ENCODE results near the gene XRCC3. TPM values are rescaled to one million over a fixed set of nuclear protein-coding genes. Genes with fewer than 3 reads are reported as not detected.

The XRCC3 gene
- total and polyA plus RNA-seq, 2 experiments from 2014 or later: 7.7 to 9.1 TPM

GRCh38 chr14:103735022-103735421, 19.8 kb upstream of the XRCC3 start:
- H3K4me3 ChIP-seq: no peak overlapping the region
- TF ChIP-seq EZH2 (IDR thresholded peaks at IDR 0.05; ENCODE audit: borderline replicate concordance) (no peak), EZH2phosphoT487 (IDR thresholded peaks at IDR 0.05; ENCODE audit: low read depth, severe bottlenecking, unreplicated experiment) (no peak)
- TF ChIP-seq, protein P1, sequence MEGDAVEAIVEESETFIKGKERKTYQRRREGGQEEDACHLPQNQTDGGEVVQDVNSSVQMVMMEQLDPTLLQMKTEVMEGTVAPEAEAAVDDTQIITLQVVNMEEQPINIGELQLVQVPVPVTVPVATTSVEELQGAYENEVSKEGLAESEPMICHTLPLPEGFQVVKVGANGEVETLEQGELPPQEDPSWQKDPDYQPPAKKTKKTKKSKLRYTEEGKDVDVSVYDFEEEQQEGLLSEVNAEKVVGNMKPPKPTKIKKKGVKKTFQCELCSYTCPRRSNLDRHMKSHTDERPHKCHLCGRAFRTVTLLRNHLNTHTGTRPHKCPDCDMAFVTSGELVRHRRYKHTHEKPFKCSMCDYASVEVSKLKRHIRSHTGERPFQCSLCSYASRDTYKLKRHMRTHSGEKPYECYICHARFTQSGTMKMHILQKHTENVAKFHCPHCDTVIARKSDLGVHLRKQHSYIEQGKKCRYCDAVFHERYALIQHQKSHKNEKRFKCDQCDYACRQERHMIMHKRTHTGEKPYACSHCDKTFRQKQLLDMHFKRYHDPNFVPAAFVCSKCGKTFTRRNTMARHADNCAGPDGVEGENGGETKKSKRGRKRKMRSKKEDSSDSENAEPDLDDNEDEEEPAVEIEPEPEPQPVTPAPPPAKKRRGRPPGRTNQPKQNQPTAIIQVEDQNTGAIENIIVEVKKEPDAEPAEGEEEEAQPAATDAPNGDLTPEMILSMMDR (IDR thresholded peaks at IDR 0.05; ENCODE audit: poor library complexity): no peak
- H3K27me3 ChIP-seq: no peaks in the 10 kb centered on the region
- no peak overlapping the region for H3K27ac ChIP-seq
- no peaks in the 10 kb centered on the region for H3K4me1 ChIP-seq (ENCODE audit: insufficient read depth)
- H3K9me3 ChIP-seq (ENCODE audit: low read depth): no peaks in the 10 kb centered on the region
- no peaks in the 10 kb centered on the region for H3K9me2 ChIP-seq (replicated peaks; ENCODE audit: insufficient read depth)
- H3K4me2 ChIP-seq: no peak overlapping the region
- H2AFZ ChIP-seq: no peak overlapping the region
- DNase-seq (ENCODE audit: low spot score): no peak
- H3K79me2 ChIP-seq: no peaks in the 10 kb centered on the region
- no peaks in the 10 kb centered on the region for H4K20me1 ChIP-seq (ENCODE audit: insufficient read depth, poor library complexity, severe bottlenecking)
- H3K36me3 ChIP-seq (replicated peaks; ENCODE audit: insufficient read depth, low read depth): no peaks in the 10 kb centered on the region
- WGBS (ENCODE audit: low lambda C conversion rate, missing lambda C conversion rate): 84% methylated on average over 12 of the region's 12 CpGs

GRCh38 chr14:103734081-103734888, 19.0 kb upstream of the XRCC3 start:
- no peak overlapping the region for H2AFZ ChIP-seq
- no peak overlapping the region for H3K4me2 ChIP-seq
- H3K9me2 ChIP-seq (replicated peaks; ENCODE audit: insufficient read depth): no peaks in the 10 kb centered on the region
- H4K20me1 ChIP-seq (ENCODE audit: insufficient read depth, poor library complexity, severe bottlenecking): no peaks in the 10 kb centered on the region
- H3K27me3 ChIP-seq: no peaks in the 10 kb centered on the region
- H3K9me3 ChIP-seq (ENCODE audit: low read depth): no peaks in the 10 kb centered on the region
- no peaks in the 10 kb centered on the region for H3K4me1 ChIP-seq (ENCODE audit: insufficient read depth)
- H3K27ac ChIP-seq: no peak overlapping the region
- no peak overlapping the region for H3K4me3 ChIP-seq
- no peak for DNase-seq (ENCODE audit: low spot score)
- H3K79me2 ChIP-seq: no peaks in the 10 kb centered on the region
- 93% methylated on average over 22 of the region's 23 CpGs for WGBS (ENCODE audit: low lambda C conversion rate, missing lambda C conversion rate)
- no peak for TF ChIP-seq EZH2phosphoT487 (IDR thresholded peaks at IDR 0.05; ENCODE audit: low read depth, severe bottlenecking, unreplicated experiment)
- no peak for TF ChIP-seq EZH2 (IDR thresholded peaks at IDR 0.05; ENCODE audit: borderline replicate concordance)
- TF ChIP-seq, protein P1 (IDR thresholded peaks at IDR 0.05; ENCODE audit: poor library complexity): no peak
- H3K36me3 ChIP-seq (replicated peaks; ENCODE audit: insufficient read depth, low read depth): no peaks in the 10 kb centered on the region

DNA sequence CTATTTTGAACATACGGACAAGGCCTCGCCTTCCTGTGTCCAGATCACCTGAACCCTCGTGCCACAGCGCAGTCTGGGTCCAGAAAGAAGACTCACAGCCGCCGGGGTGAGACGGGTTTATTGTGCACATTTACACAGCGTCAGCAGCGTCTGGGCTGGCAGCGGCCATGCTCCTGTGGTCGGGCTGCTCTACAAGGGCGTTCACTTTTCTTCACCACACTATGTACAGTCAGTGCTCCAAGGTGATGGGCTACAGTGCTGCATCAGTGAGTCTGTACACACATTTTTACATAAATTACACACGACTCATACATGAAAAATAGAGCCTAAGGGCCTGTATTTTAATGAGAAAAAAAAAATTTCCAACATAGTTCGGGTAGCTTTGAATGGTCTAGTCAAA, 18.4 kb upstream of the XRCC3 start:
- Histone ChIP-seq H4K20me1 (ENCODE audit: insufficient read depth, poor library complexity, severe bottlenecking) (no peaks in the 10 kb centered on the region), H3K27ac (peak overlapping the region; percentile 35), H3K4me2 (no peak overlapping the region), H3K36me3 (replicated peaks; ENCODE audit: insufficient read depth, low read depth) (no peaks in the 10 kb centered on the region), H3K9me2 (replicated peaks; ENCODE audit: insufficient read depth) (no peaks in the 10 kb centered on the region), H3K4me1 (ENCODE audit: insufficient read depth) (no peaks in the 10 kb centered on the region), H3K79me2 (no peaks in the 10 kb centered on the region), H3K4me3 (no peak overlapping the region), H3K9me3 (ENCODE audit: low read depth) (no peaks in the 10 kb centered on the region), H3K27me3 (no peaks in the 10 kb centered on the region), H2AFZ (no peak overlapping the region)
- DNase-seq (ENCODE audit: low spot score): no peak
- 89% methylated on average over 14 of the region's 14 CpGs for WGBS (ENCODE audit: low lambda C conversion rate, missing lambda C conversion rate)
- TF ChIP-seq EZH2phosphoT487 (IDR thresholded peaks at IDR 0.05; ENCODE audit: low read depth, severe bottlenecking, unreplicated experiment) (no peak), EZH2 (IDR thresholded peaks at IDR 0.05; ENCODE audit: borderline replicate concordance) (no peak)
- TF ChIP-seq, protein P1 (IDR thresholded peaks at IDR 0.05; ENCODE audit: poor library complexity): no peak
